ENCODE data around the gene TECR. TPM values are rescaled to one million over a fixed set of nuclear protein-coding genes. Genes with fewer than 3 reads are reported as not detected.

The TECR gene
- total RNA-seq, 1 experiment from 2014 or later = 232 TPM

DNA sequence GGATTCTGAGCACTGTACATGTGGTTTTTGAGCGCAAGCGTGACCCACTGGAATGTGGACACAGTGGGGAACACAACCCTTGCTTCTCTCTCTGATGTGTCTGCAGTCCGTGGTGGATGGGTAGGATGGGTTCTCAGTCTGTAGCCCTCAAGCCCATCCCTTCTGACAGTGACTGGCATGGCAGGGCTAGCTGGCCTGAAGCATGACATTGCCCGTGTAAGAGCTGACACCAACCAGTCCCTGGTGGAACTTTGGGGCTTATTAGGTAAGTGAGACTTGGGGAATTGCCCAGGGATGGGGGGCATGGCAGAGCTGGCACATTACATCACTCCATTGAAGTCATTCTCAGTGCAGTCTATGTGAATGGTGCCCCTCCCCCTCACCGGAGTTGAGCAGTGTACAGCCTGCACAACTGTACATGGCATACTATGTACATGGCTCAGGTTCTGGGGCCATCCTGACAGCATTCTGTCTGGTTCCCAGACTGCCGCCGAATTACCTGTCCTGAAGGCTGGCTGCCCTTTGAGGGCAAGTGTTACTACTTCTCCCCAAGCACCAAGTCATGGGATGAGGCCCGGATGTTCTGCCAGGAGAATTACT, 70.3 kb downstream of the TECR start:
- no peaks in the 10 kb centered on the region for H3K79me2 ChIP-seq (ENCODE audit: insufficient read depth, low read length)
- no peak for DNase-seq (ENCODE audit: low read depth, low spot score)
- no peak overlapping the region for H3K4me2 ChIP-seq (ENCODE audit: low read length)
- H2AFZ ChIP-seq (ENCODE audit: low read depth, low read length, poor library complexity, severe bottlenecking) = no peak overlapping the region
- no peak for ATAC-seq
- intact Hi-C loops (cut with micrococcal nuclease) = no loop called here
- no peaks in the 10 kb centered on the region for H3K27me3 ChIP-seq (ENCODE audit: insufficient read depth, low read length)
- TF ChIP-seq CEBPB (IDR thresholded peaks at IDR 0.05; ENCODE audit: low read depth) = no peak
- no peak for TF ChIP-seq SIN3A (IDR thresholded peaks at IDR 0.05; ENCODE audit: low read depth)
- no peak for TF ChIP-seq ELF1 (IDR thresholded peaks at IDR 0.05; ENCODE audit: borderline replicate concordance, low read depth)
- no peak for TF ChIP-seq SRF (IDR thresholded peaks at IDR 0.05; ENCODE audit: low read depth)
- no peak for TF ChIP-seq ZNF274 (IDR thresholded peaks at IDR 0.05; ENCODE audit: low read depth, low read length)
- TF ChIP-seq EGR1 (IDR thresholded peaks at IDR 0.05; ENCODE audit: low read depth) = no peak
- TF ChIP-seq, protein P1, sequence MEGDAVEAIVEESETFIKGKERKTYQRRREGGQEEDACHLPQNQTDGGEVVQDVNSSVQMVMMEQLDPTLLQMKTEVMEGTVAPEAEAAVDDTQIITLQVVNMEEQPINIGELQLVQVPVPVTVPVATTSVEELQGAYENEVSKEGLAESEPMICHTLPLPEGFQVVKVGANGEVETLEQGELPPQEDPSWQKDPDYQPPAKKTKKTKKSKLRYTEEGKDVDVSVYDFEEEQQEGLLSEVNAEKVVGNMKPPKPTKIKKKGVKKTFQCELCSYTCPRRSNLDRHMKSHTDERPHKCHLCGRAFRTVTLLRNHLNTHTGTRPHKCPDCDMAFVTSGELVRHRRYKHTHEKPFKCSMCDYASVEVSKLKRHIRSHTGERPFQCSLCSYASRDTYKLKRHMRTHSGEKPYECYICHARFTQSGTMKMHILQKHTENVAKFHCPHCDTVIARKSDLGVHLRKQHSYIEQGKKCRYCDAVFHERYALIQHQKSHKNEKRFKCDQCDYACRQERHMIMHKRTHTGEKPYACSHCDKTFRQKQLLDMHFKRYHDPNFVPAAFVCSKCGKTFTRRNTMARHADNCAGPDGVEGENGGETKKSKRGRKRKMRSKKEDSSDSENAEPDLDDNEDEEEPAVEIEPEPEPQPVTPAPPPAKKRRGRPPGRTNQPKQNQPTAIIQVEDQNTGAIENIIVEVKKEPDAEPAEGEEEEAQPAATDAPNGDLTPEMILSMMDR (IDR thresholded peaks at IDR 0.05 in 2 of 3, conservative IDR thresholded peaks at IDR 0.05 in 1 of 3; ENCODE audit: borderline replicate concordance in 1 of 3, insufficient read depth in 1 of 3, low read depth in 2 of 3, low read length in 2 of 3) = no peak
- TF ChIP-seq CBX3 (IDR thresholded peaks at IDR 0.05; ENCODE audit: low read depth) = no peak
- no peak for TF ChIP-seq FOSL1 (IDR thresholded peaks at IDR 0.05; ENCODE audit: low read depth)
- no peak for TF ChIP-seq RAD21 (IDR thresholded peaks at IDR 0.05; ENCODE audit: low read depth)
- POLR2A ChIA-PET = no interaction called here
- CTCF ChIA-PET = interaction anchor here (0.7 kb wide), 1 partner anchor 186 kb away, joined by 8 read pairs; no protein-coding TSS in a partner anchor
- H3K9me3 ChIP-seq (ENCODE audit: control insufficient read depth in 1 of 2, insufficient read depth in 1 of 2, low read depth in 1 of 2, low read length in 2 of 2) = peaks cover 0 to 5% of the 10 kb centered on the region in 2 experiments; a peak in 1 of 4 replicates
- no peak overlapping the region for H3K27ac ChIP-seq (ENCODE audit: low read depth, low read length)
- H3K4me3 ChIP-seq (replicated peaks in 1 of 2; ENCODE audit: low read depth in 1 of 2, low read length in 2 of 2) = no peak overlapping the region
- no peaks in the 10 kb centered on the region for H4K20me1 ChIP-seq (ENCODE audit: insufficient read depth)
- RAD21 ChIA-PET (ENCODE audit: low non-redundant PET in 1 of 2, low total read pairs in 2 of 2, uncharacterized antibody in 2 of 2, unreplicated experiment in 2 of 2) = no interaction called here
- H3K9ac ChIP-seq (ENCODE audit: low read length) = no peak overlapping the region
- H3K4me1 ChIP-seq (ENCODE audit: control insufficient read depth in 1 of 2, insufficient read depth in 2 of 2, low read length in 2 of 2) = no peaks in the 10 kb centered on the region
- no peaks in the 10 kb centered on the region for H3K36me3 ChIP-seq (ENCODE audit: control insufficient read depth in 1 of 2, insufficient read depth in 2 of 2, low read length in 2 of 2)
- H3K9me2 ChIP-seq (ENCODE audit: insufficient read depth) = no peaks in the 10 kb centered on the region
- BruUV-seq (replicated peaks) = no TSS peak
